HG03342 (cell line): ENCODE measurements around the gene CXADR.

Experiments
- ATAC-seq: cut with Tn5 transposase; IDR thresholded peaks from one replicate; pipeline ENCODE4 v1.9.1; 2021; ENCODE audit warnings: mild to moderate bottlenecking, moderate library complexity; ENCODE audit not compliant: unreplicated experiment

Gene CXADR

GRCh38 chr21:17585875-17586450, 73.1 kb downstream of the CXADR start:
- no peak for ATAC-seq

- no peak for ATAC-seq
Observed at GRCh38 chr21:17590430-17590829, 77.6 kb downstream of the CXADR start.

- ATAC-seq: no peak
Observed at GRCh38 chr21:17597680-17598079, 84.8 kb downstream of the CXADR start.

- ATAC-seq: peak; percentile 87
Observed at GRCh38 chr21:17598437-17598836, 85.6 kb downstream of the CXADR start.

- ATAC-seq: no peak
Observed at GRCh38 chr21:17602874-17603273, 90.0 kb downstream of the CXADR start.

GRCh38 chr21:17607684-17608083, 94.8 kb downstream of the CXADR start:
- no peak for ATAC-seq

- no peak for ATAC-seq
Observed at GRCh38 chr21:17609681-17610080, 96.8 kb downstream of the CXADR start.

- no peak for ATAC-seq
Observed at GRCh38 chr21:17610911-17611310, 98.1 kb downstream of the CXADR start.

GRCh38 chr21:17611414-17612022, 98.7 kb downstream of the CXADR start:
- peak; percentile 71 for ATAC-seq

- ATAC-seq: peak; percentile 5
Observed at GRCh38 chr21:17612023-17612564, 99.3 kb downstream of the CXADR start.

GRCh38 chr21:17612565-17613241, 99.9 kb downstream of the CXADR start, which contains the start of gene BTG3:
TSS of gene BTG3 (minus strand) at chr21:17612901. CDS start at chr21:17609144, 3,757 bp downstream.
- peak; percentile 67 for ATAC-seq

GRCh38 chr21:17613242-17613676, 100.4 kb downstream of the CXADR start:
- ATAC-seq: no peak

GRCh38 chr21:17616831-17617230, 104.0 kb downstream of the CXADR start:
- ATAC-seq: no peak

GRCh38 chr21:17622018-17622417, 109.2 kb downstream of the CXADR start:
- no peak for ATAC-seq

- ATAC-seq: no peak
Observed at GRCh38 chr21:17631195-17631594, 118.4 kb downstream of the CXADR start.

GRCh38 chr21:17636711-17637110, 123.9 kb downstream of the CXADR start:
- no peak for ATAC-seq

GRCh38 chr21:17640821-17641220, 128.0 kb downstream of the CXADR start:
- ATAC-seq: no peak
